ENCODE measurements around the gene PPDPF.

Gene PPDPF

GRCh38 chr20:63518351-63518861, 2.2 kb upstream of the PPDPF start:
- no peak for TF ChIP-seq CTCF (IDR thresholded peaks at IDR 0.05; ENCODE audit: low read depth, low read length, missing control alignments)
- H3K4me3 ChIP-seq (ENCODE audit: low read depth, low read length) = no peak overlapping the region
- DNase-seq (ENCODE audit: low read depth) = no peak

GRCh38 chr20:63518946-63519667, 1.5 kb upstream of the PPDPF start:
- DNase-seq (ENCODE audit: low read depth) = no peak
- no peak for TF ChIP-seq CTCF (IDR thresholded peaks at IDR 0.05; ENCODE audit: low read depth, low read length, missing control alignments)
- peak overlapping the region; percentile 77; the same call in 1 of the 2 replicates for H3K4me3 ChIP-seq (ENCODE audit: low read depth, low read length)

GRCh38 chr20:63519668-63520503, 679 bp upstream of the PPDPF start:
- peak overlapping the region; percentile 77 for H3K4me3 ChIP-seq (ENCODE audit: low read depth, low read length)
- no peak for DNase-seq (ENCODE audit: low read depth)
- peak; percentile 16 for TF ChIP-seq CTCF (IDR thresholded peaks at IDR 0.05; ENCODE audit: low read depth, low read length, missing control alignments)

GRCh38 chr20:63520934-63521601, 503 bp downstream of the PPDPF start:
- no peak for DNase-seq (ENCODE audit: low read depth)
- no peak for TF ChIP-seq CTCF (IDR thresholded peaks at IDR 0.05; ENCODE audit: low read depth, low read length, missing control alignments)

GRCh38 chr20:63521602-63522001, 1.0 kb downstream of the PPDPF start:
- no peak for DNase-seq (ENCODE audit: low read depth)
- peak overlapping the region; percentile 77 for H3K4me3 ChIP-seq (ENCODE audit: low read depth, low read length)
- no peak for TF ChIP-seq CTCF (IDR thresholded peaks at IDR 0.05; ENCODE audit: low read depth, low read length, missing control alignments)

More at GRCh38 chr20:63520934-63521601, 503 bp downstream of the PPDPF start:
- peak overlapping the region; percentile 77 for H3K4me3 ChIP-seq (ENCODE audit: low read depth, low read length)

GRCh38 chr20:63522091-63522868, 1.7 kb downstream of the PPDPF start:
- H3K4me3 ChIP-seq (ENCODE audit: low read depth, low read length) = no peak overlapping the region
- TF ChIP-seq CTCF (IDR thresholded peaks at IDR 0.05; ENCODE audit: low read depth, low read length, missing control alignments) = no peak
- DNase-seq (ENCODE audit: low read depth) = no peak
